ENCODE results near the gene GNG7. TPM values are rescaled to one million over a fixed set of nuclear protein-coding genes. Genes with fewer than 3 reads are reported as not detected.
A peak's percentile ranks its signal among the peaks of the same experiment; 100 is the strongest.

GNG7 gene
- total RNA-seq, 4 donors from 2014 or later: 2.1 to 4.3 (median 3.0) TPM

DNA sequence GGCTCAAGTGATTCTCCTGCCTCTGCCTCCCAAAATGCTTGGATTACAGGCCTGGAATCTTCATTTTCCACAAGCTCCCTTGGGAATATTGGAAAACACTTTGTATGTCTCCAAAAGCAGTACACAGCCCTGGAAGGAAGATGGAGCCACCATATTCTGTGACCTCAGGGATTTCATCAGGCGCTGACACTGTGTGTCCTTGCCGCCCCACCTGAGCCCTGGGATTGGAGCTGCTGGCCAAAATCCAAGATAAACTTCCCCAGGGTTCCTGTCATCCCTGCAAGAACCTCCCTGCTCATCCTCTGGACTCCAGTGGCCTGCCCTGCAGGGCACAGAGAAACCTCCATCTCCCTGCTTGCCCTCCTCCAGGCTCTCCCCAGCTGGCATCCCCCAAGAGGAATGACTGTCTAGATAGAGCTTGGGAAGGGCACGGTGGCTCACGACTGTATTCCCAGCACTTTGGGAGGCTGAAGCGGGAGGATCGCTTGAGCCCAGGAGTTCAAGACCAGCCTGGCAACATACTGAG is 1.3 kb upstream of the GNG7 start:
- no peak overlapping the region for H3K4me3 ChIP-seq
- DNase-seq (ENCODE audit: low spot score in 2 of 2): no peak
- H3K9me3 ChIP-seq: no peaks in the 10 kb centered on the region
- no peaks in the 10 kb centered on the region for H3K36me3 ChIP-seq
- H3K4me1 ChIP-seq: peaks cover 16% of the 10 kb centered on the region
- H3K27ac ChIP-seq: no peak overlapping the region
- TF ChIP-seq POLR2A (IDR thresholded peaks at IDR 0.05): no peak
- TF ChIP-seq EP300 (IDR thresholded peaks at IDR 0.05): no peak
- no peak for TF ChIP-seq POLR2AphosphoS5 (IDR thresholded peaks at IDR 0.05)
- TF ChIP-seq, protein P1, sequence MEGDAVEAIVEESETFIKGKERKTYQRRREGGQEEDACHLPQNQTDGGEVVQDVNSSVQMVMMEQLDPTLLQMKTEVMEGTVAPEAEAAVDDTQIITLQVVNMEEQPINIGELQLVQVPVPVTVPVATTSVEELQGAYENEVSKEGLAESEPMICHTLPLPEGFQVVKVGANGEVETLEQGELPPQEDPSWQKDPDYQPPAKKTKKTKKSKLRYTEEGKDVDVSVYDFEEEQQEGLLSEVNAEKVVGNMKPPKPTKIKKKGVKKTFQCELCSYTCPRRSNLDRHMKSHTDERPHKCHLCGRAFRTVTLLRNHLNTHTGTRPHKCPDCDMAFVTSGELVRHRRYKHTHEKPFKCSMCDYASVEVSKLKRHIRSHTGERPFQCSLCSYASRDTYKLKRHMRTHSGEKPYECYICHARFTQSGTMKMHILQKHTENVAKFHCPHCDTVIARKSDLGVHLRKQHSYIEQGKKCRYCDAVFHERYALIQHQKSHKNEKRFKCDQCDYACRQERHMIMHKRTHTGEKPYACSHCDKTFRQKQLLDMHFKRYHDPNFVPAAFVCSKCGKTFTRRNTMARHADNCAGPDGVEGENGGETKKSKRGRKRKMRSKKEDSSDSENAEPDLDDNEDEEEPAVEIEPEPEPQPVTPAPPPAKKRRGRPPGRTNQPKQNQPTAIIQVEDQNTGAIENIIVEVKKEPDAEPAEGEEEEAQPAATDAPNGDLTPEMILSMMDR (IDR thresholded peaks at IDR 0.05): no peak
- WGBS: 74% methylated on average over 6 of the region's 6 CpGs
- H3K27me3 ChIP-seq: no peaks in the 10 kb centered on the region

DNA sequence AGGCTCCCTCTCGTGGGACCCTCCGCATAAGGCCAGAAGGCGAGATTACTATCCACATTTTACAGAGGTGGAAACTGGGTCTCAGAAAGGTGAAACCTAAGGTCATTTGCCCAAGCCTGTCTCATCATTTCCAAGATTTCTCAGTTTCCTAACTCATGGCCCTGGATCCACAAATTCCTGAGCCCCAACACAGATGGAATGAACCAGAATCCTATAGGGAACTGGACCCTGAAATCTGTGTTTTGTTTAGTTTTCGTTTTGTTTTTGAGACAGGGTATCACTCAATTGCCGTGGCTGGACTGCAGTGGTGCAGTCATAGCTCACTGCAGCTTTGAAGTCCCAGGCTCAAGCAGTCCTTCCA is 563 bp upstream of the GNG7 start:
- WGBS: 81% methylated on average over 5 of the region's 5 CpGs
- Histone ChIP-seq H3K27ac (no peak overlapping the region), H3K4me1 (peaks cover 16% of the 10 kb centered on the region), H3K27me3 (no peaks in the 10 kb centered on the region), H3K4me3 (peak overlapping the region; percentile 58), H3K36me3 (no peaks in the 10 kb centered on the region), H3K9me3 (no peaks in the 10 kb centered on the region)
- no peak for DNase-seq (ENCODE audit: low spot score in 2 of 2)
- TF ChIP-seq POLR2A (IDR thresholded peaks at IDR 0.05) (no peak), POLR2AphosphoS5 (IDR thresholded peaks at IDR 0.05) (no peak), EP300 (IDR thresholded peaks at IDR 0.05) (no peak)
- TF ChIP-seq, protein P1 (IDR thresholded peaks at IDR 0.05): no peak

DNA sequence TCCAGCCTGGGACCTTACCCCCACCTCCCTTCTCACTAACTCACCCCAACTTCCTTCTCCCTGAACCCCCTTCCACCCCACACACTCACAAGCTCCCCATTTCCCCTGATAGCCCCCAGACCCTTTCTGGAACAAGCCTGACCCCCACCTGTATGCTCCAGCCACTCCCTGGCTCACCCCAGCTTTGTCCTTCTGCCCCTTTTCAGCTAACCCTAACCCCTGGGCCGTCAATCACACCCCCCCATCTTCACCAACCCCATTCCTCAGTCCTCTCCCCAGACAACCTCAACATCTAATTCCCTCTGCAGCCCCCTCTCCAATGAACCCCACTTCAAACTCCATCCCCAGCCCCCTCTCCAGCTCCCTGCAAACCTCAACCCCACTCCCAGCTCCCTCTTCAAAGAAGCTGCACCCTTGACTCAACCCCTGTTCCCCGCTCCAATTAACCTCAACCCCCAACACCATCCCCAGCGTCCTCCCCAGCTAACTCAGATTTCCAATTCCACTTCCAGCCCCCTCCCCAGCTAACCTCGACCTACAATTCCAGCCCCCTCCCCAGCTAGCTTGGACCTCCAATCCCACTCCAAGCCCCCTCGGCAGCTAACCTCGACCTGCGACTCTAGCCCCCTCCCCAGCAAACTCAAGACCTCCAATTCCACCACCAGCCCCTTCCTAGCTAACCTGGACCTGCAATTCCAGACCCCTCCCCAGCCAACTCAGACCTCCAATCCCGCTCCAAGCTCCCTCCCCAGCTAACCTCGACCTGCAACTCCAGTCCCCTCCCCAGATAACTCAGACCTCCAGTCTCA is 929 bp downstream of the GNG7 start:
- H3K4me1 ChIP-seq: peaks cover 16% of the 10 kb centered on the region
- peak overlapping the region; percentile 58 for H3K4me3 ChIP-seq
- TF ChIP-seq, protein P1 (IDR thresholded peaks at IDR 0.05): no peak
- no peak for TF ChIP-seq EP300 (IDR thresholded peaks at IDR 0.05)
- TF ChIP-seq POLR2AphosphoS5 (IDR thresholded peaks at IDR 0.05): no peak
- no peak for TF ChIP-seq POLR2A (IDR thresholded peaks at IDR 0.05)
- H3K27me3 ChIP-seq: no peaks in the 10 kb centered on the region
- no peaks in the 10 kb centered on the region for H3K9me3 ChIP-seq
- H3K36me3 ChIP-seq: no peaks in the 10 kb centered on the region
- WGBS: 4% methylated on average over 9 of the region's 9 CpGs
- H3K27ac ChIP-seq: no peak overlapping the region
- DNase-seq (ENCODE audit: low spot score in 2 of 2): no peak

DNA sequence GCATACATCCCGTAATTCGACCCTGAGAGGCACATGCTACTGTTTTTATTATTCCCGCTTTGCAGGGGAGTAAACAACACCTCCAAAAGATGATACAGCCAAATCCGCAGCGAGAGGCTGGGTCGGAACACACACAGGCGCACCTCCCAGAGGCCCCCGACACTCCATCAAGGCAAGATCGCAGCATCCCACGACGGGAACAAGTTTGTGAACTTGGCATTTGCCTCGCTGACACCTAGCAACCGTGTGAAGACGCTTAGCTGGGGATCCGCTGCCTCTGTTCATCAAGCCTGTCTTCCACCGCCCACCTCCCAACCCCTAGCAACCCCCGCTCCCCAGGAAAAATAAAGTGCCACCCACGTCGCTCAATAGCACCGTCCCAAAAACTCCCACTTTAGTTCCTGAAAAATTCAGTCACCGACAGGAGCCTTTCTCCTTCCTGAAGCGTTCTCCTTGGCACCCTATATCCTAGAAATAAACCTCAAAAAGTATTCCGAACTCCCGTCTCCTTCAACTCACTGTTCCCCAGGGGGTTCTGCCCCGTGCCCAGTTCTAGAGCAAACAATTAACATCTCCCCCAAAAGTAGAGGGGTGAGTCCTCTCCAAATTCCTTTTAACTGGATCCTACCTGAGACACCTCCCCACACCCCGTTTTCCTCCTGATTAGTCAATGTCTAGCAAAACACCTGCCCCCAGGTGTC is 1.7 kb downstream of the GNG7 start:
- Histone ChIP-seq H3K4me3 (no peak overlapping the region), H3K4me1 (peaks cover 18% of the 10 kb centered on the region), H3K27ac (no peak overlapping the region), H3K36me3 (no peaks in the 10 kb centered on the region), H3K27me3 (no peaks in the 10 kb centered on the region), H3K9me3 (no peaks in the 10 kb centered on the region)
- DNase-seq (ENCODE audit: low spot score in 2 of 2): no peak
- TF ChIP-seq POLR2AphosphoS5 (IDR thresholded peaks at IDR 0.05) (no peak), POLR2A (IDR thresholded peaks at IDR 0.05) (no peak)
- WGBS: 33% methylated on average over 26 of the region's 26 CpGs

DNA sequence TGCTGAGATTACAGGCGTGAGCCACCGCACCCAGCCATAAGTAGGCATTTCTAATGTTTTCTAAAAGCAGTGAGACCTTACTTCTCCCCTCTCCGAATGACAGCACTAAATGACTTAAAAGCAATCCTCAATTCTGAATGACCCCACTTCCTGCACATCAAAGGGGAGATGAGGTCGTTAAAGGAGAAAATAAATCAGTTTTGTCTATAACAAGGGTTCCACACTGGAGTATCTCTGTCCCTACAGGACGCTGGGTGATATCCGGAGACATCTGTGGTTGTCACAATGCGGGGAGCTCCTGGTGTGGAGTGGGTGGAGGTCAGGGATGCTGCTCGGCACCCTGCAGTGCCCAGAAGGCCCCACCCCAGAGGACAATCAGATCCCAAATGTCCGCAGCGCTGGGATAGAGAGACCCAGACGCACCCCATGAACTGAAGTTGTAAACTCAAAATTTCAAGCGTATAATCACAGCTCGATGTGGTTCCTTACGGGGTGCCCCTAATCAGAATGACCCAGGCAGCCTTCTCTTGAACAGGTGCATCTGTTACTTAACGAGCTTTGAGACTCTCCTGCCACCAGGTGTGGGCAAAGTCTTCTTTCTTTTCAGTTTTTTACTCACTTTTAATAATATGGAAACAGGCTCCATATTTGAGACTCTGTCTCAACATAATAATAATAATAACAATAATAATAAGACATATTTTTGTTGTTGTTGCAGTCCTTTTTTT is 2.9 kb downstream of the GNG7 start:
- no peaks in the 10 kb centered on the region for H3K36me3 ChIP-seq
- TF ChIP-seq POLR2A (IDR thresholded peaks at IDR 0.05) (no peak), POLR2AphosphoS5 (IDR thresholded peaks at IDR 0.05) (no peak), EP300 (IDR thresholded peaks at IDR 0.05) (no peak)
- TF ChIP-seq, protein P1 (IDR thresholded peaks at IDR 0.05): no peak
- 89% methylated on average over 15 of the region's 15 CpGs for WGBS
- no peaks in the 10 kb centered on the region for H3K9me3 ChIP-seq
- no peak overlapping the region for H3K4me3 ChIP-seq
- no peaks in the 10 kb centered on the region for H3K27me3 ChIP-seq
- H3K27ac ChIP-seq: no peak overlapping the region
- DNase-seq (ENCODE audit: low spot score in 2 of 2): no peak
- peaks cover 27% of the 10 kb centered on the region for H3K4me1 ChIP-seq

All from suprapubic skin (tissue), 4 donors.